Measurements from ENCODE around the gene MESP2. TPM values are rescaled to one million over a fixed set of nuclear protein-coding genes. Genes with fewer than 3 reads are reported as not detected.

Gene MESP2
- total and polyA plus RNA-seq, 2 experiments from 2014 or later, result 0.30 TPM; not detected in 1

- Histone ChIP-seq H3K27ac (no peak overlapping the region), H4K20me1 (ENCODE audit: insufficient read depth, poor library complexity, severe bottlenecking) (no peaks in the 10 kb centered on the region), H3K27me3 (peaks cover 3% of the 10 kb centered on the region), H3K9me3 (ENCODE audit: low read depth) (no peaks in the 10 kb centered on the region), H2AFZ (no peak overlapping the region), H3K4me1 (ENCODE audit: insufficient read depth) (no peaks in the 10 kb centered on the region), H3K79me2 (no peaks in the 10 kb centered on the region), H3K36me3 (replicated peaks; ENCODE audit: insufficient read depth, low read depth) (no peaks in the 10 kb centered on the region), H3K4me3 (no peak overlapping the region), H3K9me2 (replicated peaks; ENCODE audit: insufficient read depth) (no peaks in the 10 kb centered on the region), H3K4me2 (no peak overlapping the region)
- TF ChIP-seq EZH2phosphoT487 (IDR thresholded peaks at IDR 0.05; ENCODE audit: low read depth, severe bottlenecking, unreplicated experiment) (no peak), EZH2 (IDR thresholded peaks at IDR 0.05; ENCODE audit: borderline replicate concordance) (no peak), CTCF (IDR thresholded peaks at IDR 0.05; ENCODE audit: poor library complexity) (no peak)
- no peak for DNase-seq (ENCODE audit: low spot score)
- 79% methylated on average over 12 of the region's 12 CpGs for WGBS (ENCODE audit: low lambda C conversion rate, missing lambda C conversion rate)
These were observed 44.8 kb downstream of the MESP2 start for GRCh38 chr15:89820666-89821611.

GRCh38 chr15:89822026-89822425, 45.9 kb downstream of the MESP2 start:
- H3K36me3 ChIP-seq (replicated peaks; ENCODE audit: insufficient read depth, low read depth), result no peaks in the 10 kb centered on the region
- no peaks in the 10 kb centered on the region for H3K27me3 ChIP-seq
- no peak overlapping the region for H3K4me2 ChIP-seq
- H3K9me2 ChIP-seq (replicated peaks; ENCODE audit: insufficient read depth), result no peaks in the 10 kb centered on the region
- no peak overlapping the region for H3K4me3 ChIP-seq
- H3K4me1 ChIP-seq (ENCODE audit: insufficient read depth), result no peaks in the 10 kb centered on the region
- no peak overlapping the region for H3K27ac ChIP-seq
- H3K9me3 ChIP-seq (ENCODE audit: low read depth), result no peaks in the 10 kb centered on the region
- DNase-seq (ENCODE audit: low spot score), result no peak
- H3K79me2 ChIP-seq, result no peaks in the 10 kb centered on the region
- TF ChIP-seq CTCF (IDR thresholded peaks at IDR 0.05; ENCODE audit: poor library complexity), result no peak
- TF ChIP-seq EZH2 (IDR thresholded peaks at IDR 0.05; ENCODE audit: borderline replicate concordance), result no peak
- no peak for TF ChIP-seq EZH2phosphoT487 (IDR thresholded peaks at IDR 0.05; ENCODE audit: low read depth, severe bottlenecking, unreplicated experiment)
- 87% methylated on average over 11 of the region's 11 CpGs for WGBS (ENCODE audit: low lambda C conversion rate, missing lambda C conversion rate)
- no peak overlapping the region for H2AFZ ChIP-seq
- no peaks in the 10 kb centered on the region for H4K20me1 ChIP-seq (ENCODE audit: insufficient read depth, poor library complexity, severe bottlenecking)

- no peak for TF ChIP-seq EZH2 (IDR thresholded peaks at IDR 0.05; ENCODE audit: borderline replicate concordance)
- TF ChIP-seq EZH2phosphoT487 (IDR thresholded peaks at IDR 0.05; ENCODE audit: low read depth, severe bottlenecking, unreplicated experiment), result no peak
- no peak for TF ChIP-seq CTCF (IDR thresholded peaks at IDR 0.05; ENCODE audit: poor library complexity)
- Histone ChIP-seq H3K27me3 (no peaks in the 10 kb centered on the region), H3K36me3 (replicated peaks; ENCODE audit: insufficient read depth, low read depth) (no peaks in the 10 kb centered on the region), H3K9me2 (replicated peaks; ENCODE audit: insufficient read depth) (no peaks in the 10 kb centered on the region), H4K20me1 (ENCODE audit: insufficient read depth, poor library complexity, severe bottlenecking) (no peaks in the 10 kb centered on the region), H3K4me2 (no peak overlapping the region), H3K79me2 (no peaks in the 10 kb centered on the region), H3K4me1 (ENCODE audit: insufficient read depth) (no peaks in the 10 kb centered on the region), H2AFZ (no peak overlapping the region), H3K9me3 (ENCODE audit: low read depth) (no peaks in the 10 kb centered on the region), H3K27ac (no peak overlapping the region), H3K4me3 (no peak overlapping the region)
- WGBS (ENCODE audit: low lambda C conversion rate, missing lambda C conversion rate), result 95% methylated on average over 5 of the region's 5 CpGs
- DNase-seq (ENCODE audit: low spot score), result no peak
These were observed 46.4 kb downstream of the MESP2 start for GRCh38 chr15:89822611-89822950.

Measured in hepatocyte (in vitro differentiated cells).